ENCODE measurements around the gene SLC11A1. TPM values are rescaled to one million over a fixed set of nuclear protein-coding genes. Genes with fewer than 3 reads are reported as not detected.
A peak's percentile ranks its signal among the peaks of the same experiment; 100 is the strongest.

SLC11A1 gene
- total and polyA plus RNA-seq, 2 of the 4 experiments (the other 2 are of a cell fraction), result under 0.01 to 0.07 TPM

- POLR2A ChIA-PET (ENCODE audit: unreplicated experiment), result no interaction called here
- no peak overlapping the region for H3K56ac ChIP-seq (ENCODE audit: extremely low read depth, insufficient read depth, low read length)
- no peak overlapping the region for H3K23ac ChIP-seq (ENCODE audit: low read depth, low read length)
- H3K79me1 ChIP-seq (ENCODE audit: low read depth in 1 of 2, low read length in 2 of 2), result no peaks in the 10 kb centered on the region
- H2AK9ac ChIP-seq (replicated peaks; ENCODE audit: low read depth, low read length, poor library complexity), result no peak overlapping the region
- dilution Hi-C loops (cut with HindIII; ENCODE audit: low sequenced_read_pairs, unreplicated experiment), result no loop called here
- DNase-seq, result no peak
- no peak overlapping the region for H2BK5ac ChIP-seq (ENCODE audit: low read depth, low read length, poor library complexity, severe bottlenecking)
- no peak for TF ChIP-seq RFX5 (IDR thresholded peaks at IDR 0.05; ENCODE audit: low read depth, low read length)
- no peak for TF ChIP-seq MXI1 (IDR thresholded peaks at IDR 0.05; ENCODE audit: borderline replicate concordance, low read depth, low read length)
- no peak for TF ChIP-seq RCOR1 (IDR thresholded peaks at IDR 0.05; ENCODE audit: insufficient replicate concordance, low read length)
- no peak for TF ChIP-seq SMC3 (IDR thresholded peaks at IDR 0.05; ENCODE audit: low read depth, low read length)
- no TSS peak for BruUV-seq (replicated peaks)
- H2BK15ac ChIP-seq (ENCODE audit: low read depth, low read length), result no peak overlapping the region
- no peaks in the 10 kb centered on the region for H3K36me3 ChIP-seq (ENCODE audit: control insufficient read depth, insufficient read depth, low read length)
- WGBS, 2 experiments (ENCODE audit: extremely low coverage in 2 of 2, insufficient read length in 1 of 2), result 100% methylated on average over 2 of the region's 12 CpGs; no CpG with 5 or more reads in 1 of the 2 experiments
- H2AFZ ChIP-seq (replicated peaks; ENCODE audit: low read length, poor library complexity), result peak overlapping the region; percentile 1
- in situ Hi-C loops (cut with MboI; ENCODE audit: low sequenced_read_pairs), result no loop called here
- H3K4me1 ChIP-seq (ENCODE audit: control insufficient read depth, insufficient read depth, low read length), result peaks cover 8% of the 10 kb centered on the region; the same call in 1 of the 2 replicates
- no peak overlapping the region for H3K9ac ChIP-seq (ENCODE audit: low read depth, low read length)
- H4K5ac ChIP-seq (ENCODE audit: low read depth, low read length), result no peak overlapping the region
- no peak overlapping the region for H2BK120ac ChIP-seq (ENCODE audit: low read depth, low read length)
- no peak overlapping the region for H2BK20ac ChIP-seq (ENCODE audit: low read depth, low read length)
- H3K18ac ChIP-seq (ENCODE audit: low read depth, low read length), result no peak overlapping the region
- no peak for ATAC-seq (ENCODE audit: low read depth)
- no peak overlapping the region for H3K4me3 ChIP-seq (ENCODE audit: insufficient read depth, low read depth, low read length)
- H3K27me3 ChIP-seq (ENCODE audit: control insufficient read depth, insufficient read depth, low read length), result no peaks in the 10 kb centered on the region; the same call in 1 of the 2 replicates
- H3K14ac ChIP-seq (replicated peaks; ENCODE audit: low read depth, low read length), result no peak overlapping the region
- no peak overlapping the region for H3K27ac ChIP-seq (ENCODE audit: insufficient read depth, low read length)
- H3K9me1 ChIP-seq (ENCODE audit: insufficient read depth, low read length), result no peaks in the 10 kb centered on the region
- no peak overlapping the region for H2AK5ac ChIP-seq (ENCODE audit: low read depth, low read length)
- H4K91ac ChIP-seq (ENCODE audit: insufficient read depth, low read depth, low read length), result no peak overlapping the region
- H3K4me2 ChIP-seq (ENCODE audit: low read depth, low read length), result no peak overlapping the region
- CTCF ChIA-PET, result no interaction called here
- intact Hi-C loops (cut with micrococcal nuclease), result no loop called here
- no peak overlapping the region for H3K4ac ChIP-seq (ENCODE audit: low read depth, low read length)
- no peaks in the 10 kb centered on the region for H4K20me1 ChIP-seq (ENCODE audit: insufficient read depth, low read length)
- no peak overlapping the region for H4K8ac ChIP-seq (ENCODE audit: low read depth in 2 of 2, low read length in 2 of 2)
- no peaks in the 10 kb centered on the region for H3K9me3 ChIP-seq (ENCODE audit: control insufficient read depth, insufficient read depth, low read length)
These were observed 36.4 kb upstream of the SLC11A1 start for GRCh38 chr2:218345491-218346236.
